Measurements from ENCODE around the gene E2F2. TPM values are rescaled to one million over a fixed set of nuclear protein-coding genes. Genes with fewer than 3 reads are reported as not detected.

The E2F2 gene
- total and polyA plus RNA-seq, 12 donors, result 0.07 to 3.7 (median 0.35) TPM; not detected in 1

DNA sequence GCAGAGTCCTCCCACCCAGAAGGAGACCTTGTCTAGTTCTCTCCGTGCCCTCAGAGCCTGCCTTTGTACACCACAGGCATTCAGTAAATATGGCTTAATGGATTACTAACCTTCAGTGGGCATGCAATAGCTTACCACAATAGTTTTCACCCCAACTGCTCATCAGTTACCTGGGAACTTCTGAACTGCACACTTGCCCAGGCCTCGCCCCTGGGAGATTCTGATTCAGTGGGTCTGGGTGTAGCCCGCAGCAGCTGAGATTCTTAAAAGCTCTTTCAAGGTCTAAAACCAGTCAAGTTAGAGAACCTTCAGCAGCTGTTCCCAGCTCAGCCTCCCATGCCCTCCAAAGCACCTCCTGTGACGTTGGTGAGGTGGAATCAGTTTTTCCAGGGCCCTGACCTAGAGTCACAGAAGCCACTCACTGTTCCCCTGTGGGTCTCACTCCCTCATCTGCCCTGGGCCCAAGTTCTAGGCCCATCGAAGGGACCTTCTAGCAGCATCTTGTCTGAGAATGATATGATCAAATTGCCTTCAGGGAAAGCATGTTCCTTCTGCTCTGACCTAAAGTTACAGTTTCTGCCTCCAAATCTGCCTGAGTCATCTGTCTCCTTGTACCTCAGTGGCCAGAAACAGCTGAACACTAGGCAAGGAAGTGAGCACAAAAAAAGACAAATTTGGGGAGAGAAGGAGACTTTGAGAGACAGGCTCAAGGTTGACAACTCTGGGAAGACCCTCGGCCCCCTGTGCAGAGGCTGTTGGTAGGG, 57.8 kb downstream of the E2F2 start:
- no peak overlapping the region for H3K4me3 ChIP-seq
- no peaks in the 10 kb centered on the region for H3K27me3 ChIP-seq
- no peaks in the 10 kb centered on the region for H3K36me3 ChIP-seq (replicated peaks in 1 of 2)
- peak overlapping the region; percentile 42 to 85 (median 51) for H3K27ac ChIP-seq
- no peak for TF ChIP-seq POLR2A (IDR thresholded peaks at IDR 0.05)
- TF ChIP-seq, protein P1, sequence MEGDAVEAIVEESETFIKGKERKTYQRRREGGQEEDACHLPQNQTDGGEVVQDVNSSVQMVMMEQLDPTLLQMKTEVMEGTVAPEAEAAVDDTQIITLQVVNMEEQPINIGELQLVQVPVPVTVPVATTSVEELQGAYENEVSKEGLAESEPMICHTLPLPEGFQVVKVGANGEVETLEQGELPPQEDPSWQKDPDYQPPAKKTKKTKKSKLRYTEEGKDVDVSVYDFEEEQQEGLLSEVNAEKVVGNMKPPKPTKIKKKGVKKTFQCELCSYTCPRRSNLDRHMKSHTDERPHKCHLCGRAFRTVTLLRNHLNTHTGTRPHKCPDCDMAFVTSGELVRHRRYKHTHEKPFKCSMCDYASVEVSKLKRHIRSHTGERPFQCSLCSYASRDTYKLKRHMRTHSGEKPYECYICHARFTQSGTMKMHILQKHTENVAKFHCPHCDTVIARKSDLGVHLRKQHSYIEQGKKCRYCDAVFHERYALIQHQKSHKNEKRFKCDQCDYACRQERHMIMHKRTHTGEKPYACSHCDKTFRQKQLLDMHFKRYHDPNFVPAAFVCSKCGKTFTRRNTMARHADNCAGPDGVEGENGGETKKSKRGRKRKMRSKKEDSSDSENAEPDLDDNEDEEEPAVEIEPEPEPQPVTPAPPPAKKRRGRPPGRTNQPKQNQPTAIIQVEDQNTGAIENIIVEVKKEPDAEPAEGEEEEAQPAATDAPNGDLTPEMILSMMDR (IDR thresholded peaks at IDR 0.05), result no peak
- WGBS, 4 donors, result 55 to 62% (median 59%) methylated on average over 6 of the region's 6 CpGs
- no peaks in the 10 kb centered on the region for H3K9me3 ChIP-seq (replicated peaks in 1 of 3)
- peak; percentile 46 to 86 (median 73) for DNase-seq
- peaks cover 0 to 32% of the 10 kb centered on the region in 2 donors for H3K4me1 ChIP-seq (replicated peaks in 1 of 2)
- intact Hi-C loops (cut with DNase I), result loop anchor here (5.0 kb wide), 1 partner anchor 46 kb away; no protein-coding TSS in a partner anchor

DNA sequence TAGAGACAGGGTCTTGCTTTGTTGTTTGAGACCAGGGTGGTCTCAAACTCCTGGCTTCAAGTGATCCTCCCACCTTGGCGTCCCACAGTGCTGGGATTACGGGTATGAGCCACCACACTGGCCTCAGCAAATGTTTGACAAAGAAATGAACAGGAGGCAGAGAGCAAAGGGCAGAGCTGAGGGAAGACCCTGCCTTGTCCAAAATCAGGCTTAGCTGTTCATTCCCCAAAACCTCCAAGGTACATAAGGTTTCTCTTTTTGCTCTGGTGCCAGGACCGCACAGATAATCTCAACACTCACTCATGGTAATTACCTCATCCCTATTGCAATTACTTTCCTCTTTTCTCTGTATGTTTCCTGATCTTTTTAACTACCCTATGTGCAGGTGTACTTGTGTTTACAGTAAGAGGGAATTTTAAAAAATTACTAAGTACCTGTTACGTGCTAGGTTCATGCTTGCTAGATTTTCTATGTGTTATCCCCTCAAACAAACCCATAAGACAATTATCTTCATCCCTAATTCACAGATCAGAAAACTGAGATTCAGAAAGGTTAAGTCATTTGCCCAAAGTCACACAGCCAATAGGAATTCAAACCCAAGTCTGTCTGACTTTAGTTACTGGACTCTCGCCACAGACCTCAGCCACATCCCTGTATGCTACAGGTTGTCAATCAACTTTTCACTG, 58.5 kb downstream of the E2F2 start:
- intact Hi-C loops (cut with DNase I), result loop anchor here (5.0 kb wide), 1 partner anchor 45 kb away; no protein-coding TSS in a partner anchor
- no peak for DNase-seq
- TF ChIP-seq, protein P1 (IDR thresholded peaks at IDR 0.05), result no peak
- no peak for TF ChIP-seq POLR2A (IDR thresholded peaks at IDR 0.05)
- peaks cover 0 to 32% of the 10 kb centered on the region in 2 donors for H3K4me1 ChIP-seq (replicated peaks in 1 of 2)
- no peaks in the 10 kb centered on the region for H3K9me3 ChIP-seq (replicated peaks in 1 of 3)
- H3K4me3 ChIP-seq, result no peak overlapping the region
- no peaks in the 10 kb centered on the region for H3K36me3 ChIP-seq (replicated peaks in 1 of 2)
- no peaks in the 10 kb centered on the region for H3K27me3 ChIP-seq
- H3K27ac ChIP-seq, result peak overlapping the region in 4 of 5 donors; percentile 47 to 85 (median 60)
- 91 to 96% (median 93%) methylated on average over 5 of the region's 5 CpGs for WGBS, 4 donors

DNA sequence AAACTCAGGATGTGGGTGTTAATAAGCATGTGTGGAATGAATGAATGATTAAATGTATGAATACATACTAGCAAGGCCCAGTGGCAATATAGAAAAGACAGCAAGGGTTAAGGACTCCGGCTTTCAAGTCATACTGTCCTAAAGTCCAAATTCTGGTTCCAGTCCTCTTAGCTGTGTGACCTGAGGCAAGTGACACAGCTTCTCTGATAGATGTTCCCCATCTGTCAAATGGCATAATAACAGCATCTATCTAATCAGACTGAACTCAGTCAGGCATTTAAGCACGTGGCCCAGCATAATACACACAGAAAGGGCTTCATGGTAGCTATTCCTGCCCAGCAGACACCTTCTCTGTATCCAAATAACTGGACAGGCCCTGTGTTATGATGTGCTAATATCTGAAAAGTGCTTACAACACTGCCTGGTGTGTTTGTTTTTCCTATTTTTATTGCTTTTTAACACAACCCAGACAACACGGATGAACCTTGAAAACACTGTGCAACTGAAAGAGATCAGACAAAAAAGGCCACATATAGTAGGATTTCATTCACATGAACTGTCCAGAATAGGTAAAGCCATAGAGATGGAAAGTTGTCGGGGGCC, 59.5 kb downstream of the E2F2 start:
- 68 to 79% (median 70%) methylated on average over 4 of the region's 4 CpGs for WGBS, 4 donors
- Histone ChIP-seq H3K4me3 (no peak overlapping the region), H3K9me3 (replicated peaks in 1 of 3) (no peaks in the 10 kb centered on the region), H3K27me3 (no peaks in the 10 kb centered on the region), H3K36me3 (replicated peaks in 1 of 2) (no peaks in the 10 kb centered on the region), H3K27ac (peak overlapping the region in 1 of 5 donors; percentile 71), H3K4me1 (replicated peaks in 1 of 2) (peaks cover 0 to 32% of the 10 kb centered on the region in 2 donors)
- no peak for TF ChIP-seq POLR2A (IDR thresholded peaks at IDR 0.05)
- TF ChIP-seq, protein P1 (IDR thresholded peaks at IDR 0.05), result no peak
- DNase-seq, result no peak
- intact Hi-C loops (cut with DNase I), result loop anchor here (5.0 kb wide), 1 partner anchor 44 kb away; no protein-coding TSS in a partner anchor
